Astrocyte (in vitro differentiated cells and primary cell): ENCODE data around the gene CCDC178. TPM values are rescaled to one million over a fixed set of nuclear protein-coding genes. Genes with fewer than 3 reads are reported as not detected.

Source experiments
- DNase-seq: peaks from one replicate; pipeline ENCODE4 v3.0.0-alpha.2; 2010; ENCODE audit warnings: low read depth
- FAIRE-seq: peaks from 2 replicates; lab custom pipeline; 2011; peaks lifted over from hg19 to GRCh38; lab: Jason Lieb, UNC
- H2AFZ ChIP-seq: 2 replicates; pipeline ENCODE4 v1.6.0; 2012; ENCODE audit warnings: low read depth, low read length, inconsistent platforms
- H3K27ac ChIP-seq: 2 replicates; pipeline ENCODE4 v1.5.1; 2011; ENCODE audit warnings: low read depth, low read length, inconsistent platforms
- H3K27me3 ChIP-seq: 2 replicates; pipeline ENCODE4 v1.6.0; 2011; ENCODE audit warnings: low read length, inconsistent platforms; ENCODE audit not compliant: insufficient read depth
- H3K36me3 ChIP-seq: 2 replicates; pipeline ENCODE4 v1.5.1; 2011; ENCODE audit warnings: low read length, inconsistent platforms; ENCODE audit not compliant: insufficient read depth
- H3K4me1 ChIP-seq: 2 replicates; pipeline ENCODE4 v1.5.1; 2011; ENCODE audit warnings: low read length, inconsistent platforms; ENCODE audit not compliant: insufficient read depth
- H3K4me2 ChIP-seq: 2 replicates; pipeline ENCODE4 v1.6.0; 2012; ENCODE audit warnings: low read length, inconsistent platforms
- H3K4me3 ChIP-seq: 2 replicates; pipeline ENCODE4 v1.5.1; 2011; ENCODE audit warnings: low read depth, mild to moderate bottlenecking, low read length, inconsistent platforms; ENCODE audit not compliant: insufficient read depth
- H3K79me2 ChIP-seq: 2 replicates; pipeline ENCODE4 v1.6.0; 2012; ENCODE audit warnings: mild to moderate bottlenecking, low read length, inconsistent platforms; ENCODE audit not compliant: insufficient read depth
- H3K9ac ChIP-seq: 2 replicates; pipeline ENCODE4 v1.6.0; 2012; ENCODE audit warnings: mild to moderate bottlenecking, low read length, inconsistent platforms
- H3K9me3 ChIP-seq: 2 replicates; pipeline ENCODE4 v1.5.1; 2012; ENCODE audit warnings: low read depth, mild to moderate bottlenecking, low read length, inconsistent platforms; ENCODE audit not compliant: insufficient read depth
- H4K20me1 ChIP-seq: 2 replicates; pipeline ENCODE4 v1.6.0; 2012; ENCODE audit warnings: low read length, inconsistent platforms; ENCODE audit not compliant: insufficient read depth
- H3K27ac Mint-ChIP-seq: one replicate; pipeline ENCODE4 v1.8.0; 2021; ENCODE audit warnings: mild to moderate bottlenecking, mixed read lengths; ENCODE audit not compliant: unreplicated experiment
- H3K27me3 Mint-ChIP-seq: one replicate; pipeline ENCODE4 v1.8.0; 2021; ENCODE audit warnings: low read depth, mixed read lengths; ENCODE audit not compliant: unreplicated experiment
- H3K36me3 Mint-ChIP-seq: one replicate; pipeline ENCODE4 v1.8.0; 2021; ENCODE audit warnings: low read depth, mixed read lengths; ENCODE audit not compliant: unreplicated experiment
- H3K4me1 Mint-ChIP-seq: one replicate; pipeline ENCODE4 v1.8.0; 2021; ENCODE audit warnings: low read depth, mixed read lengths; ENCODE audit not compliant: unreplicated experiment
- H3K4me3 Mint-ChIP-seq: one replicate; pipeline ENCODE4 v1.8.0; 2021; ENCODE audit warnings: mild to moderate bottlenecking, moderate library complexity, mixed read lengths; ENCODE audit not compliant: unreplicated experiment
- H3K9me3 Mint-ChIP-seq: one replicate; pipeline ENCODE4 v1.8.0; 2021; ENCODE audit warnings: mild to moderate bottlenecking, mixed read lengths; ENCODE audit not compliant: unreplicated experiment
- EZH2 ChIP-seq: IDR thresholded peaks from 2 replicates; pipeline ENCODE4 v1.6.1; 2012; ENCODE audit warnings: mild to moderate bottlenecking, low read length, inconsistent platforms; ENCODE audit not compliant: insufficient read depth
- total RNA-seq: library from RNA; stranded (reverse); gene quantifications from 2 replicates; pipeline ENCODE4 v1.2.1, GENCODE V29; 2021
- TF ChIP-seq, protein P1 (sequence below): IDR thresholded peaks from 2 replicates; pipeline ENCODE4 v1.5.1; 2011; ENCODE audit warnings: low read depth, mild to moderate bottlenecking, inconsistent platforms, low read length, moderate library complexity; ENCODE audit not compliant: insufficient read depth

Gene CCDC178
- total RNA-seq, 1 donor from 2014 or later: 0.30 TPM

DNA sequence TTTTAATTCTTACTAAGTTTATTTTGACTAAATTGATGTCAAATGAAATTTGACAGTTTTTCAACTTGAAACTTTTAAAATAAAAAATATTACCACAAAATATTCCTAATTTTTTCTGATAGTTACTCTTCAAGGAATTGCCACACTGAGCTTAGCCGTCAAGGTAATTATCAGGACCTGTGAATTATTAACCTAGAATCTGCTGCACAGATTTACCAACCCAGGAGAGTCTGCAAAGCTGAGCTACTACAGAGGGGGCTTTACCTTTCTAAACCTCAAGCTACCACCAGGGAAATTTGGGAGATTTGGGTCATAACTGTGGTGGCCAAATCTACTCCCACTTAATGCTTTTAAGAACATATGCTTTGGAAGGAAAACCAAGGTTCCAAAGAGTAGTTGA, 324.6 kb downstream of the CCDC178 start:
- H3K27me3 Mint-ChIP-seq: no peaks in the 10 kb centered on the region
- Histone ChIP-seq H3K4me2 (peak overlapping the region; percentile 15), H2AFZ (no peak overlapping the region), H4K20me1 (no peaks in the 10 kb centered on the region), H3K4me1 (no peaks in the 10 kb centered on the region), H3K4me3 (no peak overlapping the region), H3K9me3 (no peaks in the 10 kb centered on the region), H3K79me2 (no peaks in the 10 kb centered on the region), H3K9ac (no peak overlapping the region), H3K27ac (no peak overlapping the region), H3K27me3 (no peaks in the 10 kb centered on the region), H3K36me3 (no peaks in the 10 kb centered on the region)
- TF ChIP-seq, protein P1, sequence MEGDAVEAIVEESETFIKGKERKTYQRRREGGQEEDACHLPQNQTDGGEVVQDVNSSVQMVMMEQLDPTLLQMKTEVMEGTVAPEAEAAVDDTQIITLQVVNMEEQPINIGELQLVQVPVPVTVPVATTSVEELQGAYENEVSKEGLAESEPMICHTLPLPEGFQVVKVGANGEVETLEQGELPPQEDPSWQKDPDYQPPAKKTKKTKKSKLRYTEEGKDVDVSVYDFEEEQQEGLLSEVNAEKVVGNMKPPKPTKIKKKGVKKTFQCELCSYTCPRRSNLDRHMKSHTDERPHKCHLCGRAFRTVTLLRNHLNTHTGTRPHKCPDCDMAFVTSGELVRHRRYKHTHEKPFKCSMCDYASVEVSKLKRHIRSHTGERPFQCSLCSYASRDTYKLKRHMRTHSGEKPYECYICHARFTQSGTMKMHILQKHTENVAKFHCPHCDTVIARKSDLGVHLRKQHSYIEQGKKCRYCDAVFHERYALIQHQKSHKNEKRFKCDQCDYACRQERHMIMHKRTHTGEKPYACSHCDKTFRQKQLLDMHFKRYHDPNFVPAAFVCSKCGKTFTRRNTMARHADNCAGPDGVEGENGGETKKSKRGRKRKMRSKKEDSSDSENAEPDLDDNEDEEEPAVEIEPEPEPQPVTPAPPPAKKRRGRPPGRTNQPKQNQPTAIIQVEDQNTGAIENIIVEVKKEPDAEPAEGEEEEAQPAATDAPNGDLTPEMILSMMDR: no peak
- no peak for DNase-seq
- no peaks in the 10 kb centered on the region for H3K4me1 Mint-ChIP-seq
- H3K4me3 Mint-ChIP-seq: no peak overlapping the region
- no peak overlapping the region for H3K27ac Mint-ChIP-seq
- peaks cover 8% of the 10 kb centered on the region for H3K9me3 Mint-ChIP-seq
- no peak for FAIRE-seq
- H3K36me3 Mint-ChIP-seq: peaks cover 2% of the 10 kb centered on the region

DNA sequence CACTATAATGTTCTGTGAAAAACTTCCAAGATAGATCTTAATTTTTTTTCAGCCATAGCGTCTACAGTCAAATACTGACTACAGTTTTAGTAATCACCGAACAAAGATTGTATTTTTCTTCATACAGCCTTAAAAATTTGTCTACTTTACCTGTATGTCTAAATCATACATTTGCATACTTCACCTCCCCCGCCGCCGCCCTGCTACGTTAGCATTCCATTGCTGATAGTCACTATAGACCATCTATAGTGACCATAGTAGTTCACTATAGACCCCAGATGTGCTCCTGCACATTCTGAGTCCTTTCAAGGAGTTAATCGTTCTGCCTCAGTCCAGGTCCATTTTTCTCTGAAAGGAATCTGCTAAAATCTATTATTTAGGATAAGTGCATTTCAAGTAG, 325.0 kb downstream of the CCDC178 start:
- no peaks in the 10 kb centered on the region for H3K4me1 Mint-ChIP-seq

GRCh38 chr18:33114749-33115148, 325.8 kb downstream of the CCDC178 start:
- Histone ChIP-seq H3K36me3 (no peaks in the 10 kb centered on the region), H3K27ac (no peak overlapping the region), H3K9ac (no peak overlapping the region), H3K79me2 (no peaks in the 10 kb centered on the region), H3K4me1 (no peaks in the 10 kb centered on the region), H3K27me3 (no peaks in the 10 kb centered on the region), H4K20me1 (no peaks in the 10 kb centered on the region), H3K4me2 (no peak overlapping the region), H2AFZ (no peak overlapping the region), H3K4me3 (no peak overlapping the region), H3K9me3 (no peaks in the 10 kb centered on the region)
- Mint-ChIP-seq H3K27ac (no peak overlapping the region), H3K4me3 (no peak overlapping the region), H3K27me3 (no peaks in the 10 kb centered on the region), H3K4me1 (no peaks in the 10 kb centered on the region), H3K9me3 (peaks cover 8% of the 10 kb centered on the region), H3K36me3 (peaks cover 2% of the 10 kb centered on the region)
- FAIRE-seq (no peak), DNase-seq (no peak)
- no peak for TF ChIP-seq EZH2
- TF ChIP-seq, protein P1: no peak

More for the DNA sequence above, 325.0 kb downstream of the CCDC178 start:
- Histone ChIP-seq H3K9me3 (no peaks in the 10 kb centered on the region), H3K4me1 (no peaks in the 10 kb centered on the region), H4K20me1 (no peaks in the 10 kb centered on the region), H2AFZ (no peak overlapping the region), H3K36me3 (no peaks in the 10 kb centered on the region), H3K9ac (no peak overlapping the region), H3K27ac (no peak overlapping the region), H3K79me2 (no peaks in the 10 kb centered on the region), H3K4me3 (no peak overlapping the region), H3K4me2 (no peak overlapping the region), H3K27me3 (no peaks in the 10 kb centered on the region)
- TF ChIP-seq EZH2: no peak
- TF ChIP-seq, protein P1: no peak
- peaks cover 8% of the 10 kb centered on the region for H3K9me3 Mint-ChIP-seq
- no peak for DNase-seq
- H3K36me3 Mint-ChIP-seq: peaks cover 2% of the 10 kb centered on the region
- H3K27me3 Mint-ChIP-seq: no peaks in the 10 kb centered on the region
- H3K4me3 Mint-ChIP-seq: no peak overlapping the region
- no peak for FAIRE-seq
- no peak overlapping the region for H3K27ac Mint-ChIP-seq
